DOHH2 (cell line): ENCODE data around the gene HMGN4.

Experiments used
- H3F3A ChIP-seq: fragments of 200-600 bp; sonication (generic), shearing (Covaris generic); 2 replicates; pipeline ENCODE4 v1.6.0; 2016; ENCODE audit warnings: antibody characterized with exemption, mild to moderate bottlenecking; ENCODE audit not compliant: control insufficient read depth, insufficient read depth
- H3K27ac ChIP-seq: fragments of 200-600 bp; sonication (generic); 2 replicates; pipeline ENCODE4 v1.5.1; 2014; ENCODE audit warnings: low read depth, mild to moderate bottlenecking, low read length, moderate library complexity
- H3K27me3 ChIP-seq: fragments of 200-600 bp; sonication (generic); 2 replicates; pipeline ENCODE4 v1.6.1; 2014; ENCODE audit warnings: mild to moderate bottlenecking, low read length, mixed read lengths; ENCODE audit not compliant: control insufficient read depth
- H3K36me3 ChIP-seq: fragments of 200-600 bp; sonication (generic); 2 replicates; pipeline ENCODE4 v1.6.1; 2014; ENCODE audit warnings: mild to moderate bottlenecking, low read length, moderate library complexity, mixed read lengths; ENCODE audit not compliant: control insufficient read depth
- H3K4me1 ChIP-seq: fragments of 200-600 bp; sonication (generic); 2 replicates; pipeline ENCODE4 v1.6.1; 2014; ENCODE audit warnings: mild to moderate bottlenecking, low read length, mixed read lengths; ENCODE audit not compliant: control insufficient read depth
- H3K4me2 ChIP-seq: fragments of 200-600 bp; sonication (generic); 2 replicates; pipeline ENCODE4 v1.6.0; 2014; ENCODE audit warnings: mild to moderate bottlenecking, low read length, moderate library complexity
- H3K4me3 ChIP-seq: fragments of 200-600 bp; sonication (generic); 2 replicates; pipeline ENCODE4 v1.5.1; 2014; ENCODE audit warnings: mild to moderate bottlenecking, low read length, mixed read lengths
- H3K79me2 ChIP-seq: fragments of 200-600 bp; sonication (generic); 2 replicates; pipeline ENCODE4 v1.6.1; 2014; ENCODE audit warnings: mild to moderate bottlenecking, low read length, mixed read lengths; ENCODE audit not compliant: control insufficient read depth
- H3K9me2 ChIP-seq: fragments of 200-600 bp; sonication (generic); replicated peaks from 2 replicates; pipeline ENCODE4 v1.6.1; 2014; ENCODE audit warnings: mild to moderate bottlenecking, low read length, mixed read lengths; ENCODE audit not compliant: control insufficient read depth
- H3K9me3 ChIP-seq: fragments of 200-600 bp; sonication (generic); 2 replicates; pipeline ENCODE4 v1.6.1; 2014; ENCODE audit warnings: antibody characterized with exemption, low read length, mixed read lengths; ENCODE audit not compliant: control insufficient read depth, insufficient read depth
- H4K20me1 ChIP-seq: fragments of 200-600 bp; sonication (generic); 2 replicates; pipeline ENCODE4 v1.6.0; 2014; ENCODE audit warnings: low read depth, mild to moderate bottlenecking, antibody characterized with exemption, low read length, moderate library complexity; ENCODE audit not compliant: control insufficient read depth, insufficient read depth
- CTCF ChIP-seq: fragments of 200-600 bp; sonication (generic); IDR thresholded peaks from one replicate; pipeline ENCODE4 v1.5.1; 2014; ENCODE audit warnings: antibody characterized with exemption, mild to moderate bottlenecking, low read depth, low read length; ENCODE audit not compliant: poor library complexity, severe bottlenecking
- EZH2phosphoT487 ChIP-seq: fragments of 200-600 bp; sonication (generic); IDR thresholded peaks from 2 replicates; pipeline ENCODE4 v1.6.1; 2017; ENCODE audit warnings: borderline replicate concordance, mild to moderate bottlenecking, antibody characterized with exemption, low read length, moderate library complexity, mixed read lengths

The HMGN4 gene

GRCh38 chr6:26514984-26515383, 23.2 kb upstream of the HMGN4 start:
- no peak overlapping the region for H3K4me2 ChIP-seq
- no peak overlapping the region for H3K27ac ChIP-seq
- no peaks in the 10 kb centered on the region for H4K20me1 ChIP-seq
- H3K79me2 ChIP-seq: no peaks in the 10 kb centered on the region
- no peaks in the 10 kb centered on the region for H3K36me3 ChIP-seq
- H3K9me3 ChIP-seq: no peaks in the 10 kb centered on the region
- H3K9me2 ChIP-seq: no peaks in the 10 kb centered on the region
- peaks cover 3% of the 10 kb centered on the region; the same call in 1 of the 2 replicates for H3F3A ChIP-seq
- no peak overlapping the region for H3K4me3 ChIP-seq
- TF ChIP-seq EZH2phosphoT487 (no peak), CTCF (no peak)
- H3K27me3 ChIP-seq: no peaks in the 10 kb centered on the region
- H3K4me1 ChIP-seq: peaks cover 13% of the 10 kb centered on the region

- H3K9me2 ChIP-seq: no peaks in the 10 kb centered on the region
- H3K4me3 ChIP-seq: no peak overlapping the region
- no peaks in the 10 kb centered on the region for H4K20me1 ChIP-seq
- TF ChIP-seq CTCF: no peak
- no peak for TF ChIP-seq EZH2phosphoT487
- H3K36me3 ChIP-seq: 0 out of 2 replicates have a peak, but pooled peaks cover 3% of the 10 kb centered on the region
- H3F3A ChIP-seq: peaks cover 3% of the 10 kb centered on the region
- no peaks in the 10 kb centered on the region for H3K27me3 ChIP-seq
- no peaks in the 10 kb centered on the region for H3K9me3 ChIP-seq
- peaks cover 16% of the 10 kb centered on the region for H3K4me1 ChIP-seq
- H3K79me2 ChIP-seq: no peaks in the 10 kb centered on the region
- H3K4me2 ChIP-seq: no peak overlapping the region
- H3K27ac ChIP-seq: no peak overlapping the region
Observed at GRCh38 chr6:26516481-26517427, 21.4 kb upstream of the HMGN4 start.

- Histone ChIP-seq H3K9me2 (no peaks in the 10 kb centered on the region), H3K4me3 (no peak overlapping the region), H3F3A (peaks cover 10% of the 10 kb centered on the region), H3K4me2 (no peak overlapping the region), H3K27ac (no peak overlapping the region), H3K36me3 (0 out of 2 replicates have a peak, but pooled peaks cover 3% of the 10 kb centered on the region), H3K27me3 (no peaks in the 10 kb centered on the region), H3K4me1 (peaks cover 23% of the 10 kb centered on the region), H4K20me1 (no peaks in the 10 kb centered on the region), H3K9me3 (no peaks in the 10 kb centered on the region), H3K79me2 (no peaks in the 10 kb centered on the region)
- TF ChIP-seq EZH2phosphoT487: no peak
Observed at GRCh38 chr6:26519359-26519758, 18.8 kb upstream of the HMGN4 start.
